NCI-H1092 (cell line): ENCODE results near the gene INAFM2.

ENCODE experiments used
- DNase-seq: peaks from one replicate; lab custom pipeline; 2025; lab: John Stamatoyannopoulos, UW

Gene INAFM2

GRCh38 chr15:40306908-40307307 lies 16.6 kb upstream of the INAFM2 start:
- DNase-seq: no peak

- DNase-seq: no peak
These were observed 15.9 kb upstream of the INAFM2 start, which contains the start of gene PLCB2 for GRCh38 chr15:40307421-40308211. PLCB2 (minus strand) TSS chr15:40307935; CDS start chr15:40307672, 263 bp downstream.

GRCh38 chr15:40309344-40309862 lies 14.1 kb upstream of the INAFM2 start:
- DNase-seq: no peak

GRCh38 chr15:40310001-40310959 lies 13.2 kb upstream of the INAFM2 start:
- no peak for DNase-seq

- no peak for DNase-seq
These were observed 12.5 kb upstream of the INAFM2 start for GRCh38 chr15:40310993-40311392.

- DNase-seq: no peak
These were observed 10.9 kb upstream of the INAFM2 start for GRCh38 chr15:40312370-40313158.

- DNase-seq: peak; percentile 44
These were observed 9.7 kb upstream of the INAFM2 start for GRCh38 chr15:40313531-40314398.

GRCh38 chr15:40314723-40315276 lies 8.7 kb upstream of the INAFM2 start:
- no peak for DNase-seq

- no peak for DNase-seq
These were observed 6.6 kb upstream of the INAFM2 start for GRCh38 chr15:40316931-40317330.

- DNase-seq: no peak
These were observed 5.9 kb upstream of the INAFM2 start for GRCh38 chr15:40317580-40317979.

GRCh38 chr15:40320409-40320808 lies 3.1 kb upstream of the INAFM2 start:
- DNase-seq: no peak

GRCh38 chr15:40320931-40321371 lies 2.5 kb upstream of the INAFM2 start:
- DNase-seq: peak; percentile 12

GRCh38 chr15:40322531-40323238 lies 807 bp upstream of the INAFM2 start:
- no peak for DNase-seq

GRCh38 chr15:40323953-40324937 lies 753 bp downstream of the INAFM2 start:
- no peak for DNase-seq

- no peak for DNase-seq
These were observed 1.7 kb downstream of the INAFM2 start for GRCh38 chr15:40325188-40325587.

- DNase-seq: no peak
These were observed 2.2 kb downstream of the INAFM2 start for GRCh38 chr15:40325700-40326099.

GRCh38 chr15:40327457-40327856 lies 4.0 kb downstream of the INAFM2 start:
- DNase-seq: no peak

- no peak for DNase-seq
These were observed 4.7 kb downstream of the INAFM2 start for GRCh38 chr15:40328176-40328575.
